Stomach smooth muscle (tissue), 2 donors: ENCODE results near the gene RIOX2.

Source experiments
- H3K27ac ChIP-seq: one replicate; pipeline ENCODE4 v1.7.0; 2013; ENCODE audit warnings: mild to moderate bottlenecking, low read length, inconsistent platforms
- H3K27me3 ChIP-seq, 2 donors: one replicate each; pipeline ENCODE4 v1.7.0; 2013; ENCODE audit warnings: low read length in 2 of 2; ENCODE audit not compliant: insufficient read depth in 2 of 2, control insufficient read depth in 1 of 2
- H3K36me3 ChIP-seq, 2 donors: one replicate each; pipeline ENCODE4 v1.7.0; 2013; ENCODE audit warnings: low read length in 2 of 2; ENCODE audit not compliant: control insufficient read depth in 2 of 2, insufficient read depth in 2 of 2
- H3K4me1 ChIP-seq: one replicate; pipeline ENCODE4 v1.7.0; 2013; ENCODE audit warnings: low read length; ENCODE audit not compliant: control insufficient read depth, insufficient read depth
- H3K4me3 ChIP-seq, 2 donors: one replicate each; pipeline ENCODE4 v1.7.0; 2013; ENCODE audit warnings: low read length in 2 of 2
- H3K9ac ChIP-seq, 2 donors: one replicate each; pipeline ENCODE4 v1.7.0; 2013; ENCODE audit warnings: low read length in 2 of 2, mild to moderate bottlenecking in 1 of 2
- H3K9me3 ChIP-seq, 2 donors: one replicate each; pipeline ENCODE4 v1.7.0; 2013; ENCODE audit warnings: low read length in 2 of 2; ENCODE audit not compliant: control insufficient read depth in 2 of 2
- donor health status: healthy.
- donor health status: Pancreatic carcinoma.

RIOX2 gene

DNA sequence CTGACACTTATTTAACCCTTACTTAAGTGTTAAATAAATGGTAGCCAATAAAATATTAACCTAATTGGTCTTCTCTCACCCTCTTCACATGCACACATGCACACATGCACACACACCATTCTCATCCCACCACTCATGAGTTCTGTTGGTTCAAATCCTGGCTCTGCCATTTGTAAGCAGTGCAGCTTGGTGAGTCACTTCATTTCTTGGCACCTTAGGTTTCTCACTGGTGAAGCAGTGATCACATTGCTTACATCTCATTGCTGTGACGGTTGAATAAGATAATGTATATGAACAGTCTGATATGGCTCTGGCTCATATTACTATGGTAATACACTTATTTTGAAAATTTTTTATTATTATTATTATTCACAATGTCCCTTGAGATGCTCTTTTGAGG, 33.8 kb downstream of the RIOX2 start:
- H3K9me3 ChIP-seq: no peaks in the 10 kb centered on the region
- H3K27ac ChIP-seq: no peak overlapping the region
- no peaks in the 10 kb centered on the region for H3K27me3 ChIP-seq
- H3K36me3 ChIP-seq: peaks cover 16 to 22% of the 10 kb centered on the region in 2 donors
- H3K4me1 ChIP-seq: no peaks in the 10 kb centered on the region
- no peak overlapping the region for H3K4me3 ChIP-seq
- no peak overlapping the region for H3K9ac ChIP-seq

GRCh38 chr3:97937205-97937604, 35.0 kb downstream of the RIOX2 start:
- Histone ChIP-seq H3K36me3 (peaks cover 11 to 20% of the 10 kb centered on the region in 2 donors), H3K4me1 (no peaks in the 10 kb centered on the region), H3K9me3 (no peaks in the 10 kb centered on the region), H3K27ac (no peak overlapping the region), H3K4me3 (no peak overlapping the region), H3K27me3 (no peaks in the 10 kb centered on the region), H3K9ac (no peak overlapping the region)

- no peaks in the 10 kb centered on the region for H3K27me3 ChIP-seq
- H3K27ac ChIP-seq: no peak overlapping the region
- peaks cover 9 to 20% of the 10 kb centered on the region in 2 donors for H3K36me3 ChIP-seq
- no peak overlapping the region for H3K9ac ChIP-seq
- H3K9me3 ChIP-seq: no peaks in the 10 kb centered on the region
- H3K4me3 ChIP-seq: no peak overlapping the region
- no peaks in the 10 kb centered on the region for H3K4me1 ChIP-seq
These were observed 36.4 kb downstream of the RIOX2 start for GRCh38 chr3:97935842-97936241.

- Histone ChIP-seq H3K4me3 (no peak overlapping the region), H3K27ac (no peak overlapping the region), H3K4me1 (no peaks in the 10 kb centered on the region), H3K27me3 (no peaks in the 10 kb centered on the region), H3K9ac (no peak overlapping the region), H3K36me3 (peaks cover 14 to 23% of the 10 kb centered on the region in 2 donors), H3K9me3 (no peaks in the 10 kb centered on the region)
These were observed 37.1 kb downstream of the RIOX2 start for GRCh38 chr3:97934980-97935695.

DNA sequence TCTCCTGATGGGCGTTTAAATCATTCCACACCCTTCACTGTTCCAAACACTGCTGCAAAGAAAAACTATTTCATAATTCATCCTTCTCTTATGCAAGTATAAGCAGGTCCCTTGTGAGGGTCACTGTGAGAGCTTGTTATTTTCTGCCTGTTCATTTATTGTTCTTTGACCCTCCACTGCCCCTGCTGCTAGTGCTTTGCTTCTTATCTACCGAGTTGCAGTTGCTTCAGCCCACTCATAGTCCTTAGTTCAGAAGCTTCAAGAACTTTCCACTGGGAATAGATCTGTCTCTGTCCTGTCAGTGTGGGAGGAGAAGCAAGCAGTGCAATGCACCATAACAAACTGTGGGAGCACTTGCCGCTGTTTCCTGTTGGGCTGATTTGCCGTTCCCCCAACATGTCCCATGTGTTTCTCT, 39.8 kb downstream of the RIOX2 start:
- no peaks in the 10 kb centered on the region for H3K9me3 ChIP-seq
- peaks cover 14 to 24% of the 10 kb centered on the region in 2 donors for H3K36me3 ChIP-seq
- H3K9ac ChIP-seq: no peak overlapping the region
- no peaks in the 10 kb centered on the region for H3K4me1 ChIP-seq
- H3K4me3 ChIP-seq: no peak overlapping the region
- no peaks in the 10 kb centered on the region for H3K27me3 ChIP-seq
- H3K27ac ChIP-seq: no peak overlapping the region

- Histone ChIP-seq H3K9ac (no peak overlapping the region), H3K4me1 (no peaks in the 10 kb centered on the region), H3K4me3 (no peak overlapping the region), H3K36me3 (peaks cover 12 to 22% of the 10 kb centered on the region in 2 donors), H3K9me3 (no peaks in the 10 kb centered on the region), H3K27ac (no peak overlapping the region), H3K27me3 (no peaks in the 10 kb centered on the region)
These were observed 41.0 kb downstream of the RIOX2 start for GRCh38 chr3:97931218-97931617.

- no peak overlapping the region for H3K27ac ChIP-seq
- H3K4me1 ChIP-seq: no peaks in the 10 kb centered on the region
- no peak overlapping the region for H3K9ac ChIP-seq
- no peaks in the 10 kb centered on the region for H3K27me3 ChIP-seq
- peaks cover 12% of the 10 kb centered on the region in 2 donors for H3K36me3 ChIP-seq
- H3K9me3 ChIP-seq: no peaks in the 10 kb centered on the region
- H3K4me3 ChIP-seq: no peak overlapping the region
These were observed 42.2 kb downstream of the RIOX2 start for GRCh38 chr3:97930018-97930417.

DNA sequence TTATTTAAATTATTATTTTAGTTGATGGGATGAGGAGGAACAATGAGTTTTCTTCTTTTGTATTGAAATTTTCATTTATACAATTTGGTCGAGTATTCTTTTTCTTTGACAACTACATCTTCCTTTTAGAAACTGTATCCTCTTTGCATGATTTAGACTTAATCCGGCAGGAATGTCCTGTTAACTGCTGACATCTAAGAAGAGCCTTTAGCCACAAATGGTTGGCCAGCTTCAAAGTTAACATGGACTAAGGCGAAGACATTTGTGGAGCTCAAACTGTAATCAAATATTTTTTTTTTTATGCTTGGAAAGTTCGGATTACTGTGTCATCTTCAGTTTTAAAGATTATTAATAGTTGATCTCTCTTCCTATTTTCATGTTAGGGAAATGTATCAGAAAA, 43.2 kb downstream of the RIOX2 start:
- no peaks in the 10 kb centered on the region for H3K4me1 ChIP-seq
- no peak overlapping the region for H3K4me3 ChIP-seq
- H3K9ac ChIP-seq: no peak overlapping the region
- H3K36me3 ChIP-seq: peaks cover 12 to 16% of the 10 kb centered on the region in 2 donors
- no peaks in the 10 kb centered on the region for H3K9me3 ChIP-seq
- H3K27me3 ChIP-seq: no peaks in the 10 kb centered on the region
- H3K27ac ChIP-seq: no peak overlapping the region

- H3K9me3 ChIP-seq: no peaks in the 10 kb centered on the region
- H3K4me1 ChIP-seq: no peaks in the 10 kb centered on the region
- H3K27ac ChIP-seq: no peak overlapping the region
- H3K4me3 ChIP-seq: no peak overlapping the region
- H3K36me3 ChIP-seq: peaks cover 7 to 12% of the 10 kb centered on the region in 2 donors
- no peak overlapping the region for H3K9ac ChIP-seq
- no peaks in the 10 kb centered on the region for H3K27me3 ChIP-seq
These were observed 44.5 kb downstream of the RIOX2 start for GRCh38 chr3:97927704-97928103.

DNA sequence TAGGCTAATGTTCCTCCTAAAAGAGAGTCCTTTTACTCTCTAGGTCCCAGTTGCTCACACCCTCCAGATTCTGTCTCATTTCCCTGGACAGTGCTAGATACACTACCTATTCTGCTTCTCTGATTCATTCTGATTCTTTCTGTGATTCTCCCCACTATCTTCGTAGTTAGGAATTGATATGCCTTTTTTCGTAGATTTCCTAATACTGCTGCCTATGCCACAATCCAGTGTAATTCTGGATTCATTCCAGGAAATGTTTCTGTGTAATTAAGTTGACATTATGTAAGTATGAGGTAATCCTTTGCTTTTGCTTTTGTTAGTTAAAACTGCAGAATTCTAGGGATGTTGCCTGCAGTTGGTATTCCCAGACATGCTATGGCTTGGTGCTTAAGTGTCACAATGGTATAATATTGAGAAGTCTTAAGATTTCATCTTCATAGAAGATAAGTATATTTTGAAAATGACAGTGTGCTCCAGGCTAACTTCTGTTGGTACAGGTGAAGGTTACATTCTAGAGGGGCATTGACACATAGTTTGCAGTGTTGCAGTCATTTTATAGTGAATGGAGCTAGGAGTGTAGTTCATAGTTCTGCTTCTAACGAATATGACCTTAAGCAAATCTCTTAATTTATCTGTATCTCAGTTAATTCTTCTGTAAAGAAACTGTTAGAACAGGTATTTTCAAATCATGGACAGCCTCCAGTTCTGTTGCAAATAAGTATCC, 54.3 kb downstream of the RIOX2 start:
- Histone ChIP-seq H3K9me3 (no peaks in the 10 kb centered on the region), H3K36me3 (peaks cover 0 to 27% of the 10 kb centered on the region in 2 donors), H3K27me3 (no peaks in the 10 kb centered on the region), H3K27ac (no peak overlapping the region), H3K4me1 (no peaks in the 10 kb centered on the region), H3K9ac (no peak overlapping the region), H3K4me3 (no peak overlapping the region)

GRCh38 chr3:97916576-97916975, 55.7 kb downstream of the RIOX2 start:
- H3K4me3 ChIP-seq: no peak overlapping the region
- no peaks in the 10 kb centered on the region for H3K4me1 ChIP-seq
- H3K9me3 ChIP-seq: no peaks in the 10 kb centered on the region
- no peak overlapping the region for H3K27ac ChIP-seq
- H3K36me3 ChIP-seq: peaks cover 0 to 28% of the 10 kb centered on the region in 2 donors
- no peak overlapping the region for H3K9ac ChIP-seq
- H3K27me3 ChIP-seq: no peaks in the 10 kb centered on the region
